GM19043 (cell line): ENCODE measurements around the gene C17orf67.

ENCODE experiments used
- ATAC-seq: cut with Tn5 transposase; IDR thresholded peaks from one replicate; pipeline ENCODE4 v1.9.1; 2021; ENCODE audit warnings: low read depth; ENCODE audit not compliant: unreplicated experiment

Gene C17orf67, protein sequence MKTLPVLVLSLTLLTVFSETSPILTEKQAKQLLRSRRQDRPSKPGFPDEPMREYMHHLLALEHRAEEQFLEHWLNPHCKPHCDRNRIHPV

DNA sequence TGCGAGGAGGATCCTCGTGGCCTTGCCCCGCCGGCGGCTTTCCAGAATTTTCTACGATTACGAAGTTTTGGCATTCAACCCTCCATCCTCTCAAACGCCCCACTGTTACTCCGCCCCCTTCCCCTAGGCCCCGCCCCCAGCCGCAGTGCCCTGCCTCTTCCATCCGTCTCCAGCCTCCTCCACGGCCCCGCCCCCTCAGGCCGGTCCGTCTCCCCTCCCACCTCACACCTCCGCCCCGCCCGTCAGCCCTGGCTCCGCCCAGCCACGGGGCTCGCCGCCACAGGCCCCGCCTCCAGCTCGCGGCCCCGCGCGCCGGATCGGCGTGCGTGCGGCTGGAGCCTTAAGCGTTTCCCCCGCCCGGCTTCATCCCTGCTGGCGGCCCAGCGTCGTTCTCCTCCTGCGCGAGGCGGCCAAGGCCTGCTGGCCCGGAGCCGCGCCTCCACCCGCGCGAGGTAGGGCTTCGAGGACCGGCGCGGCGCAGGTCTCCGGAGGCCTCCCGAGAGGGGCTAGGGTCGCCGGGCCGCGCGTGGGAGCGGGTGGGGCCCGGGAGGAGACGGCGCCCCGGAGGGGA, at the start of gene C17orf67, which contains the start of gene DGKE:
Gene C17orf67 (minus strand): TSS at position 112 of the 571 bp plus-strand sequence. CDS start 18,110 bp downstream, outside the sequence.
Gene DGKE (plus strand): TSS at position 343 of the 571 bp plus-strand sequence. CDS start 645 bp downstream, outside the sequence.
- ATAC-seq: peak; percentile 70

DNA sequence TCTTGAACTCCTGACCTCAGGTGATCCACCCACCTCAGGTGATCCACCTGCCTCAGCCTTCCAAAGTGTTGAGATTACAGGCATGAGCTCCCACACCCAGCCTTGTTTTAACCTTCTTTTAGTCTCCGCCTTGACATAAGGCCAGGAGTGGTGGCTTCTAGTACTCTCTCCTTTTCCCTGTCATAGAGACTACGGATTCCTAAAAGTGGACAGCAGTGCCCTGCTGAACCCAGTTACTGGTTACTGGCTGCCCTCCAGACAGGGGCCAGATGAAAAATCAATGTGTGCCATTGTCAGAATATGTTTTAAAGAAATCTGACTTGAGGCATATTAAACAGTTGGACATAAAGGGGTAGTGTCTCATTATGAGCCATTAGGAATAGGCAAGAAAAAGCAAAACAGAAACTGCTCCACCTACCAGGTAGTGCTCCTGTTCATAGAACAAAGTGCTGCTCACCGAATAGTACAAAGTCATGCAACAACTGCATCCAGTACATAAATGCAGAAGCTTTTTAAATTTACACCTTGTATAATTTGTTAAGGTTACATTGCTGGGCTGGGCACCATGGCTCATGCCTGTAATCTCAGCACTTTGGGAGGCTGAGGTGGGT, 48.1 kb upstream of the C17orf67 start:
- ATAC-seq: no peak

DNA sequence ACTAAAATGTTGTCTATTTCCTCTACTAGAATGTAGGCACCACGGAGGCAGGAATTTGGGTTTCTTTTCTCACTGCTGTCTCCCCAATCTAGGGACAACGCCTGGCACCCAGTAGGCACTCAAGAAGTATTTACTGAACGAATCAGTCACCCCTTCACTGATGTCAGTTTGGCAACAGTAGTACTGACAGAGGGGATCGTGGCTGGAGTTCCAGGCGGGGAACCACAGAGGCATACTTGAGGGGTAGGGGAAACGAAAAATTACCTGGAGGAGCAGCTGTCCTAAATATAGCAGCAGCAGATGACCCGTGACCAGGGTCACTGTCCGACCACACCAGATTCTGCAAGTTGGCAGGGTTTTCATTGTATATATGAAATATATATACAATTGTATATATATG, 46.9 kb upstream of the C17orf67 start:
- ATAC-seq: no peak

DNA sequence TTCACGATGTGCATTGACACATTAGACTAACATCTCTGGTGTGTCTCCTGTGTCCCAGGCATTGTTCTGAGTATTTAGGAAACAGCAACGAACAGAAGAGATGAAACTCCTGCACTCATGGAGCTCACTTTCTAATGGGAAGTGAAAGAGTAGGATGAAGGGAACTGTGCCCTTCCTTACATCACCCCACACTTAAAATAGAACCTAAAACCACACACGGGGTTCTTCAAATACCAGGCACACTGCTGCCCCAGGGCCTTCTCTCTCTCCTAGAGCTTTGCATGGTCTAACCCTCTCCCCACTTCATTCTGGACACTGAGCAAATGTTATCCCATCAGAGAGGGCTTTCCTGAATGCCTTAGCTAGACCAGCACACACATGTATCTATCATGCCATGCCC, 46.4 kb upstream of the C17orf67 start:
- ATAC-seq: no peak

DNA sequence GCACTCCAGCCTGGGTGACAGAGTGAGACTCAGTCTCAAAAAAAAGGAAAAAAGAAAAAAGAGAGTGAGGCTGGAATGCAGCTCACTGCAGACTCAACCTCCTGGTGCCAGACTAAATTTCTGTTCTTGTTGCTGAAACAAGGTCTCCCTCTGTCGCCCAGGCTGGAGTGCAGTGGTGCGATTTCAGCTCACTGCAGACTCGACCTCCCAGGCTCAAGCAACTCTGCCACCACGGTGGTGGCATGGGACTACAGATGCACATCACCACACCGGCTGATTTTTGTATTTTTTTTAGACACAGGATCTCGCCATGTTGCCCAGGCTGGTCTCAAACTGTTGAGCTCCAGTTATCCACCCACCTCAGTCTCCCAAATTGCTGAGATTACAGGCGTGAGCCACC, 45.6 kb upstream of the C17orf67 start:
- ATAC-seq: no peak

DNA sequence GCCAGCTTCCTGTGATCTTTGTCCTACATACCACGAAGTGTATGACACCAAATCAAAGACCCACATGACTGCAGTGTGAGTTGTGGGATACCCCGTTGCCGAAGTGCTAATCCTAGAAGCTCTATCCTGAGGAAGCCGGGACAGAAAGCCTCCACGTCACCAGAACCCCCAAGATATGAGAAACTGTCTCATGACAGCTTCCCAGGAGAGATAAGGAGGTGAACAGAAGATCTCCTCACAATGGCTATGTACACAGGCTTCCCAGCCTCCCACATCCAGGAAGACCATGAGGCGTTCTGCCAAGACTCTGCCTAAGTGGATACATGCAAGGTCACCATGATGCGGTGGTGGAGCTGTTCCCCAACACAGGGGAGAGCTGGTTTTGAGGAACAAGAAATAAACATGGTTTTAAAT, 43.1 kb upstream of the C17orf67 start:
- no peak for ATAC-seq

DNA sequence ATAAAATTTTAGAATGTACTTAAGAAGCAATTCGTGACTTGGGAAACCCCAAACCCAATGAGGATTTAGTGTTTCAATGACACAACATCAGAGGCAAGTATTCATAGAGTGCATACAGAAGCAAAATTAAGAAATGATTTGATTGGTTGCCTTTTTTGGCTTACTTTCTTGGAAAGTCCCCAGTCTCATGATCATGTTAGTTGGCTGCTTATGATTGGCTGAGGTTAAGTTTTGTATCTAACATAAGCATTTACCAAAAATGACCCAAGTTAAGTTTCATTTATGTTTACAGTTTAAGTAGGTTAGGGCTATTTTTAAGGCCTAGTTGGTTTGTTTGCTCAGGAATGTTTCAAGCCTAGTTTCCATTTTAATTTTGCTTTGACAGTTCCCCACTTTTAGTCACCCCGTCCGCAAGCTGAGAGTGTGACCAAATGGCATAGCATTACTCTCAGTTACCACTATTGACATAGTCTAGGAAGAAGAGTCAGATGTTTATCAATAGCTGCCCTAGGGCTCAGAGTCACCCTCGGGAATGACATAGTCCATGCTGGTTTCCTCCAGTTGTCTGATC, 36.4 kb upstream of the C17orf67 start:
- no peak for ATAC-seq

DNA sequence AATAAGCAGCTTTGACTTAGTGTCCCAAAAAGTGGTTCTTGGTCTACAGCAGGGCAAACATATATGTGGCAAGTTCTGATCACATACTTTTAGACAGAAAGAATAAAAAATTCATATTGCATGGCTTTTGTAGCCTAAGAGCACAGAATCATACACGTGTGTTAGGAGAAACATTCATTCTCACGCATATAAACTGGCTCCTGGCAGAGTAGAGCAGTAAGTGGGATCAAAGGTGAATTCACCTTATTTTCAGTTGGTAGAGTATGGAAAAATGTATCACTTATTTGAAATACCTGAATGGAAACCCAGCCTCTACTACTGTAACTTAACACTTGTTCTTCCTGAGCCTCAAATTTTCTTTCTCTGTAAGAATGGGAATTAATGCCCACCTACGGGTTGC, 35.0 kb upstream of the C17orf67 start:
- no peak for ATAC-seq

DNA sequence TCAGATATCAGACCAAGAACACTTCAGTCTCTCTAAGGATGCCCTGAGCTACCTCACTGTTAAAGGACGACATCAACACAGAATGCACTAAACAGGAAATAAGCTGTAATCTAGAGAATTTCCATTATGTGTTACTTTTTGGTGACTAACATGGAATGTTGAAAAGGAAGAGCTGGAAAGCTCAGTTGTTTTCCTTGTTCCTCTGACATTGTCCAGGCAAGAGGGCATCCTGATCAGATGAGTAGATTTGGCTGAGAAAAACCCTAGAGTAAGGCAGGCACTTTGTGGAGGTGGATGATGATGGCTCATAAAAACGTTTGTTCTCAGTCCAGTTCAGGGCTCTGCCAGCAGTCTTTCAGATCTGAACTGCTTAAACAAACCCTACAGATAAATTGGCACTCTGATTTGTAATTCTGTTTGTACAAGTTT, 34.2 kb upstream of the C17orf67 start:
- no peak for ATAC-seq

DNA sequence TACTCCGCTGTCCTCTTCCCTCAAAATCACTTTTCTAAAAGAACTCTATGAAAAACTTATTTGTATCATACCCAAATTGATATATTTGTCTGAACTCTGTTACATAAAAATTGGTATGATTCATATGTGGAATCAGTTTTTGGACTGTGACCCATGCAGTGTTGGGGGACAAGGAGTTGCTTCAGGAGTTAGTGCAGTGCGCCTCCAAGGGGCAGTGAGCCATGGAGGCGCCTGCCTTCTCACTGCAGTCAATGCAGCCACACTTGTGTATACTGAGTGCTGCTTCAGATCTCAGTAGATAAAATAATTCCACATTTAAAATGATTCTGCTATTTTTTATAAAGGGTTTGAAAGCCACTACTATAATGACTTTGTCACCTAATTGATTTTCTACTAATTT, 32.8 kb upstream of the C17orf67 start:
- no peak for ATAC-seq

DNA sequence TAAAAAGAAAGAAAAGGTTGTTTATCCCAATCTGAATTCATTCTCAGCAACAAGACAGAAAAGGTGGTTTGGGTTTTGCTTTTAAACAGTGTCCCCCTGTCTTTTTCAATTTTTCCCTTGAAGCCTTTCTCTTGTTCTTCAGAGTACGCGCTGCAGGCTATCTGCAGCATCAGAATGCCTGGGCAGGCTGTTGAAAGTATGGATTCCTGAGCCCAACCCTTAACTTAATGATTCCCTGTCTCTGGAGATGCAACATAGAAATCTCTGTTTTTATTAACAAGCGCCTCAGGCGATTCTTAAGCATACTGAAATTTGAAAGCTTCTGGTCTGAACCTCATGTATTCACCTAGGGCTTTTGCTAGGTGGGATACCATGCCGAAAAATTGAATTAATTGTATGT, 32.4 kb upstream of the C17orf67 start:
- no peak for ATAC-seq

DNA sequence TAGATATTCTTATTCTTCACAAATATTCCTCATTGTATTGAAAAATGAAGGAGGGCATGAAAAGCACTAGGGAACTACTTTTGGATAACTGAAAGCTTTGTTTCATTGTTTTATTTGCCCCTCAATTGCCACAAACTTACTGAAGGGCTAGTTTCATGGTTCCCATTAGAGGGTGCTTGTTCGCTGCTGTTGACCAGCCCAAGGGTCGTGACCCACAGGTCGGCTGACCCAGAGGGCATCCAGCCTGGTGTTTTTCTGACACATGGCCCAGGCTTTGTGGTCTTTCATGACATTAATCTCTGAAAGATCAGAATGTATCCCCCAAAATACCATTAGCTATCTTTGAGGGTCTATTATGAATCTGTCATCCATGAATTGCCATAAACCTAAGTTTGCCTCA, 30.3 kb upstream of the C17orf67 start:
- ATAC-seq: no peak

DNA sequence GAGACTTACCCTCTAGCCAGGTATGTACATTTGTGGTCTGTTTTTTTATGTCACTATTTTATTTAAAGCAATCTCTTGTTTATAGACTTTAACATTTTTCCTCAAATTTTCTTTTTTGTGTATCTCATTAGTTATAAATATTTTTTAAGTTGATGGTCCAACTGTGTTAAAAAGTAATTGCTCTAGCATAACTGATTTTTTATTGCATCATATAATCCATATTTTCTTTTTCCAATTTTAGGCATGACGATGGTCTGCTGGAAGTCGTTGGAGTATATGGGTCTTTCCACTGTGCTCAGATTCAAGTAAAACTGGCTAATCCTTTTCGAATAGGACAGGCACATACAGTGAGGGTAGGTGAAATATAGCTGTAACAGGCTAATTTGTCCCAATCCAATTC, 28.2 kb upstream of the C17orf67 start:
- ATAC-seq: no peak

DNA sequence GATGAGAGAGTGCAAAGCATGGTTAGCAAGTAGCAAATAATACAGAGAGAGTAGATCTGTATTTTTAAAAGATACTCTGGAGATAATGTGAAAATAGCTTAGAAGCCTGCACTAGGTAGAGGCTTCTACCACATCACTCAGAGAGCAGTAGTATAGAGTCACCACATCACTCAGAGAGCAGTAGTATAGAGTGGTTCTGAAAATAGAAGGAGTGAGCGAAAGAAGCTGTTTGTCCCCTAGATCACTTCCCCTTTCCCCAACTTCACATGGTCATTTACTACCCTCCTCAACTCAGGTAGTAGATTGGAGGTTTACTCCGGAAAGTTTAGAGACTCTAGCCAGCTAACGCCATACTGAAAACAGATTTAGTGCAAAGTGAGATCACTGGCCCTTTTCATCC, 17.3 kb upstream of the C17orf67 start:
- ATAC-seq: no peak

DNA sequence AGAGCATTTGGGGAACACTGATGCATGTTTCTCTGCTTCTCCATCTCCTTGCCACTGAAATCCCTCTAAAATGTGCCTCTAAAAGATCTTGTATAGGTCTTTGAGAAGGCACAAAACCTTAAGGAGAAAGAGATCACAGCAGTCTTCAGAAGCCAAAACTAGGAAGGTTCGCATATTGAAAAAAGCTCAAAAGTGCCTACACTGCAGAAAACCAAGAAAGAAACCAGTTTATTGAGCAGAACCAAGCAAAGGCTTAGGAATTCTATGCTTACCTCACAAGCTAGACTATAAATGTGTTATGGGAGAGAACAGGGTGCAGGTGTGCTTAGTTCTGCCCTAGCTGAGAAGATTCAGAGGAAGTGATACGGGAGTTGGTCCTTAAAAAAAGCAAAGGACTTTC, 16.9 kb upstream of the C17orf67 start:
- no peak for ATAC-seq

DNA sequence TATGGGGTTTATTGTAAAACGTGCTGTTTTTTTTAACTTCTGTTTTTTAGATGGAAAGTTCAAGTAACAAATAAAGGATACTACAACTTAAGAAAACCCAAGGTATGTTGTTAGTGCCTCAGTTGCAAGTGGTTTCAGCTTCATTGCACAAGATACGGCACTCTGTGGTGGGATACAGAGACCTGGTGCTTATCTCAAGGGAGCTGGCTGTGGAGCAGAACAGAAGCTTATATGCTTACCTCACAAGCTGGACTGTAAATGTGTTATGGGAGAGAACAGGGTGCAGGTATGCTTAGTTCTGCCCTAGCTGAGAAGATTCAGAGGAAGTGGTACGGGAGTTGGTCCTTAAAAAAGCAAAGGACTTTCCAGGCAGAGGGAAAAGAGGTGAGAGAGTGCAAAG, 15.4 kb upstream of the C17orf67 start:
- no peak for ATAC-seq

DNA sequence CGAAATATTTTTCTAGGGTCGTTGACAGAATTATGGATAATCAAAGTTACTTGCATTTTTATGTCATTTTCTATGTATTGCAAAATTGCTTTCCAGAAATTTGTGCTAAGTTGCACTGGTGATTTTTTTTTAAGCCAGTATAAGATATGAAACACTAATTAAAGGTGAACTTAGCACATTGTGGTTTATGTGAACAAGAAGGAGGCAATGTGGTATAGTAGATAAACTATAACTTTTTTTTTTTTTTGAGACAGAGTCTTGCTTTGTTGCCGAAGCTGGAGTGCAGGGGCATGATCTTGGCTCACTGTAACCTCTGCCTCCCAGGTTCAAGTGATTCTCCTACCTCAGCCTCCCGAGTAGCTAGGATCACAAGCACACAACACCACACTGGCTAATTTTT, 13.4 kb upstream of the C17orf67 start:
- ATAC-seq: no peak

DNA sequence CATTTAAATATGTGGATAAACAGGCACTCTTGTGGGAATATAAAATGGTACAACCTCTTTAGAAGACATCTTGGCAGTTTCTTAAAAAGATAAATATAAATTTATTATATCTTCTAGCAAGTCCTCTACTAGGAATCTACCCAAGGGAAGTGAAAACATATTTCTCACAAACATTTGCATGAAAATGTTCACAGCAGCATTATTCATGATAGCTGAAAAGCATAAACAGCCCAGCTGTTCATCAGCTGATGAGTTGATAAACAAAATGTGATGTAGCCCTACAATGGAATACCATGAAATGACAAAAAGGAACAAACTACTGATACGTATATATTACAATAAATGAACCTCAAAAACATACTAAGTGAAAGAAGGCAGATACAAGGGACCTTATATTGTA, 12.2 kb upstream of the C17orf67 start:
- no peak for ATAC-seq

DNA sequence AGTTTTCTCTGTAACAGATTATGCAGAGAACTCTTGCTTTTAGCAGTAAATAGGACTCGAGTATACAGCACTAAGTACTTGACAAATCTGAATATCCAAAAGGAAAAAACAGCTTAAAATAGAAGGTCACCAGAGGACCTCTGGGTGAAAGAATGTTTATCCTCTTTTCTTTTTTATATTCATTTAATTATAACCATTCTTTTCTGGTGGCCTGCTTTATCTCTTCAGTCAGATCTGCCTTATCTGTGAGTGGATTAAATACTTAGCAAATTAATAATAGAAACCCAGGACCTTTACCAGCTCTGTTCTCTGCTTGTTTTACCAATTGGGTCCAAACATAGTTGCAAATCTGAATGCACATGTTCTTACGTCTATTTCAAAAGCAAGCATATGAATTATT, 8.9 kb upstream of the C17orf67 start:
- no peak for ATAC-seq

DNA sequence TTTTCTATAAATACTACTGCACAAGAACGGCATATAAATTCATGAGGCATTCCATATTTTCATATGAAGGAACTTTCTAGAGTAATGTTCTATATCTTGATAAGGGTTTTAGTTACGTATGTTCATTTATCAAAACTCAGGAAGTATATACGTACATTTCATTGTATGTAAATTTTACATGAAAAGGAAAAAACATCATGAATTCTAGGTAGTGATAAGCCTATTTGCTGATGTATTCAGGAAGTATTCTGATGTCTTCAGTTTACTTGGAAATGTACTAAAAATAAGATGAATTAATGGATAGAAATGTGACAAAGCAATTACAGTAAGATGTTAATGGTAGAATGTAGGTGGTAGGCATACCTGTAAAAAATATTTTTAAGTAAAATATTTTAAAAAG, 5.0 kb upstream of the C17orf67 start:
- ATAC-seq: no peak

DNA sequence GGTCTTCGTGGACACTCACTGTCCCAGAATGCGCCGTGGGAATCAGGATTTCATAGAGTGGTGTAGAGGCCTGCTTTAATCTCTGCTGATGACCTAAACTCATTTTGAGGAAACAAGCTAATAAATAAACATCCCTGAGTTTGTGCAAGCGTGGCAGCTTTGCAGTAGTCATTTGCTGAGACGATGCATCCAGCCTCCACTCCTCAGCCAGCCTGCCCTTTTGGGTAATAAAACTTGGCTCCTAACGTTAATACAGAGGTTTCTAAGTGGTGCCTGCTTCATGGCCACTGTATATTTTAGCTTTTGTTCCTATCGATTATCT, 1.5 kb upstream of the C17orf67 start:
- no peak for ATAC-seq
